Measurements from ENCODE around the gene TREH. TPM values are rescaled to one million over a fixed set of nuclear protein-coding genes. Genes with fewer than 3 reads are reported as not detected.

The TREH gene
- total RNA-seq, 1 experiment from 2014 or later: 0.05 TPM

GRCh38 chr11:118706546-118706825, 27.0 kb upstream of the TREH start:
- Histone ChIP-seq H3K4me3 (ENCODE audit: low read depth in 2 of 2, low read length in 2 of 2) (no peak overlapping the region), H3K27ac (ENCODE audit: low read length) (no peak overlapping the region), H3K36me3 (ENCODE audit: control insufficient read depth, insufficient read depth, low read length) (no peaks in the 10 kb centered on the region), H3K4me1 (ENCODE audit: control insufficient read depth, insufficient read depth, low read length) (no peaks in the 10 kb centered on the region), H3K9me3 (ENCODE audit: control insufficient read depth, insufficient read depth, low read depth, low read length) (no peaks in the 10 kb centered on the region), H3K27me3 (ENCODE audit: control insufficient read depth, insufficient read depth, low read length) (no peaks in the 10 kb centered on the region)
- BruUV-seq (replicated peaks): no TSS peak
- ChIA-PET POLR2A (no interaction called here), CTCF (no interaction called here)
- in situ Hi-C loops (cut with HindIII; ENCODE audit: low pct_unique_long_range_greater_than_20kb, low sequenced_read_pairs): no loop called here
- no peak for TF ChIP-seq TCF7L2 (IDR thresholded peaks at IDR 0.05; ENCODE audit: low read depth, low read length)
- TF ChIP-seq SIN3A (IDR thresholded peaks at IDR 0.05; ENCODE audit: borderline replicate concordance, insufficient read depth, low read depth, low read length): no peak
- TF ChIP-seq CTCF (IDR thresholded peaks at IDR 0.05): no peak
- no peak for TF ChIP-seq POLR2AphosphoS5 (IDR thresholded peaks at IDR 0.05; ENCODE audit: low read depth, low read length)
- no peak for TF ChIP-seq REST (IDR thresholded peaks at IDR 0.05; ENCODE audit: insufficient read depth in 1 of 2, low read depth in 2 of 2, low read length in 1 of 2)
- no peak for DNase-seq (ENCODE audit: low read depth, low spot score)
- intact Hi-C loops (cut with micrococcal nuclease; ENCODE audit: unreplicated experiment): no loop called here
- ATAC-seq: no peak

GRCh38 chr11:118705791-118706545, 26.5 kb upstream of the TREH start:
- no TSS peak for BruUV-seq (replicated peaks)

More at GRCh38 chr11:118705791-118706545, 26.5 kb upstream of the TREH start:
- no peak for TF ChIP-seq REST (IDR thresholded peaks at IDR 0.05; ENCODE audit: insufficient read depth in 1 of 2, low read depth in 2 of 2, low read length in 1 of 2)
- no peak for TF ChIP-seq POLR2AphosphoS5 (IDR thresholded peaks at IDR 0.05; ENCODE audit: low read depth, low read length)
- TF ChIP-seq TCF7L2 (IDR thresholded peaks at IDR 0.05; ENCODE audit: low read depth, low read length): no peak
- no peak for TF ChIP-seq CTCF (IDR thresholded peaks at IDR 0.05)
- no peak for TF ChIP-seq SIN3A (IDR thresholded peaks at IDR 0.05; ENCODE audit: borderline replicate concordance, insufficient read depth, low read depth, low read length)
- ATAC-seq: no peak
- DNase-seq (ENCODE audit: low read depth, low spot score): no peak
- in situ Hi-C loops (cut with HindIII; ENCODE audit: low pct_unique_long_range_greater_than_20kb, low sequenced_read_pairs): no loop called here
- no peak overlapping the region for H3K4me3 ChIP-seq (ENCODE audit: low read depth in 2 of 2, low read length in 2 of 2)
- H3K9me3 ChIP-seq (ENCODE audit: control insufficient read depth, insufficient read depth, low read depth, low read length): no peaks in the 10 kb centered on the region
- no peaks in the 10 kb centered on the region for H3K27me3 ChIP-seq (ENCODE audit: control insufficient read depth, insufficient read depth, low read length)
- no peak overlapping the region for H3K27ac ChIP-seq (ENCODE audit: low read length)
- no peaks in the 10 kb centered on the region for H3K36me3 ChIP-seq (ENCODE audit: control insufficient read depth, insufficient read depth, low read length)
- CTCF ChIA-PET: no interaction called here
- intact Hi-C loops (cut with micrococcal nuclease; ENCODE audit: unreplicated experiment): no loop called here
- H3K4me1 ChIP-seq (ENCODE audit: control insufficient read depth, insufficient read depth, low read length): no peaks in the 10 kb centered on the region
- POLR2A ChIA-PET: no interaction called here
